ENCODE data around the gene MLX. TPM values are rescaled to one million over a fixed set of nuclear protein-coding genes. Genes with fewer than 3 reads are reported as not detected.

The MLX gene
- total and polyA plus RNA-seq, 11 donors = 48.1 to 76.2 (median 57.9) TPM

GRCh38 chr17:42561897-42562387 is 5.0 kb upstream of the MLX start, which contains the start of gene COASY:
Gene COASY (plus strand): TSS chr17:42562148. CDS start chr17:42562623, 475 bp downstream.
- peak within 1 kb of the TSS; percentile 54 to 90 (median 80) for H3K27ac ChIP-seq
- H3K27me3 ChIP-seq = no peaks in the 10 kb centered on the region
- DNase-seq (peak; percentile 97 to 98 (median 98)), ATAC-seq (peak; percentile 81 to 88 (median 84))
- WGBS, 4 donors = 0 to 1% (median 0%) methylated on average over 20 to 26 of the region's 26 CpGs
- TF ChIP-seq CTCF (IDR thresholded peaks at IDR 0.05) (no peak), POLR2A (IDR thresholded peaks at IDR 0.05) (peak in 1 of 2 donors; percentile 41)
- intact Hi-C loops (cut with DNase I) = no loop called here
- no peaks in the 10 kb centered on the region for H3K9me3 ChIP-seq
- H3K4me3 ChIP-seq = peak within 1 kb of the TSS; percentile 55 to 95 (median 86)
- peaks cover 10 to 42% (median 31%) of the 10 kb centered on the region in 12 donors for H3K4me1 ChIP-seq
- H3K36me3 ChIP-seq = peaks cover 0 to 25% (median 19%) of the 10 kb centered on the region in 9 donors

- Histone ChIP-seq H3K27me3 (no peaks in the 10 kb centered on the region), H3K4me3 (peak overlapping the region; percentile 55 to 95 (median 86)), H3K36me3 (peaks cover 0 to 25% (median 19%) of the 10 kb centered on the region in 9 donors), H3K9me3 (no peaks in the 10 kb centered on the region), H3K27ac (peak overlapping the region; percentile 16 to 90 (median 80)), H3K4me1 (peaks cover 10 to 45% (median 34%) of the 10 kb centered on the region in 12 donors)
- no peak for ATAC-seq
- TF ChIP-seq POLR2A (IDR thresholded peaks at IDR 0.05) = no peak
- no peak for TF ChIP-seq CTCF (IDR thresholded peaks at IDR 0.05)
- peak in 1 of 5 donors; percentile 67 for DNase-seq
- WGBS, 4 donors = 8 to 11% (median 8%) methylated on average over 28 to 48 of the region's 48 CpGs
- intact Hi-C loops (cut with DNase I) = no loop called here
Observed at GRCh38 chr17:42562388-42563142, 4.3 kb upstream of the MLX start.

GRCh38 chr17:42563143-42563509 is 3.8 kb upstream of the MLX start:
- H3K27ac ChIP-seq = peak overlapping the region in 4 of 12 donors; percentile 71 to 90 (median 85)
- peak overlapping the region; percentile 55 to 95 (median 86) for H3K4me3 ChIP-seq
- ATAC-seq (no peak), DNase-seq (no peak)
- intact Hi-C loops (cut with DNase I) = no loop called here
- no peaks in the 10 kb centered on the region for H3K27me3 ChIP-seq
- peaks cover 0 to 25% (median 19%) of the 10 kb centered on the region in 9 donors for H3K36me3 ChIP-seq
- TF ChIP-seq CTCF (IDR thresholded peaks at IDR 0.05) (no peak), POLR2A (IDR thresholded peaks at IDR 0.05) (no peak)
- H3K9me3 ChIP-seq = no peaks in the 10 kb centered on the region
- 75 to 84% (median 76%) methylated on average over 9 to 14 of the region's 14 CpGs for WGBS, 4 donors
- peaks cover 10 to 50% (median 39%) of the 10 kb centered on the region in 12 donors for H3K4me1 ChIP-seq

GRCh38 chr17:42563543-42563942 is 3.4 kb upstream of the MLX start:
- H3K4me1 ChIP-seq = peaks cover 10 to 54% (median 43%) of the 10 kb centered on the region in 12 donors
- intact Hi-C loops (cut with DNase I) = no loop called here
- TF ChIP-seq POLR2A (IDR thresholded peaks at IDR 0.05) (no peak), CTCF (IDR thresholded peaks at IDR 0.05) (no peak)
- ATAC-seq (no peak), DNase-seq (no peak)
- no peaks in the 10 kb centered on the region for H3K27me3 ChIP-seq
- H3K36me3 ChIP-seq = peaks cover 0 to 29% (median 22%) of the 10 kb centered on the region in 9 donors
- H3K27ac ChIP-seq = no peak overlapping the region
- peak overlapping the region in 6 of 12 donors; percentile 73 to 95 (median 90) for H3K4me3 ChIP-seq
- no peaks in the 10 kb centered on the region for H3K9me3 ChIP-seq
- 20 to 35% (median 25%) methylated on average over 1 of the region's 1 CpG for WGBS, 4 donors

Data from heart left ventricle (tissue), 16 donors.